Limb (tissue), 2 donors: Measurements from ENCODE around the gene LONP1.
"Not testable (repeated sequence)": the region's sequence is repeated elsewhere in the genome, so short reads cannot be mapped to it uniquely, and the experiment has no call there.

Experiments used
- DNase-seq, 2 donors: peaks; one replicate each; pipeline ENCODE4 v3.0.0-alpha.2; 2016; ENCODE audit errors: extremely low spot score in 2 of 2

The LONP1 gene

DNA sequence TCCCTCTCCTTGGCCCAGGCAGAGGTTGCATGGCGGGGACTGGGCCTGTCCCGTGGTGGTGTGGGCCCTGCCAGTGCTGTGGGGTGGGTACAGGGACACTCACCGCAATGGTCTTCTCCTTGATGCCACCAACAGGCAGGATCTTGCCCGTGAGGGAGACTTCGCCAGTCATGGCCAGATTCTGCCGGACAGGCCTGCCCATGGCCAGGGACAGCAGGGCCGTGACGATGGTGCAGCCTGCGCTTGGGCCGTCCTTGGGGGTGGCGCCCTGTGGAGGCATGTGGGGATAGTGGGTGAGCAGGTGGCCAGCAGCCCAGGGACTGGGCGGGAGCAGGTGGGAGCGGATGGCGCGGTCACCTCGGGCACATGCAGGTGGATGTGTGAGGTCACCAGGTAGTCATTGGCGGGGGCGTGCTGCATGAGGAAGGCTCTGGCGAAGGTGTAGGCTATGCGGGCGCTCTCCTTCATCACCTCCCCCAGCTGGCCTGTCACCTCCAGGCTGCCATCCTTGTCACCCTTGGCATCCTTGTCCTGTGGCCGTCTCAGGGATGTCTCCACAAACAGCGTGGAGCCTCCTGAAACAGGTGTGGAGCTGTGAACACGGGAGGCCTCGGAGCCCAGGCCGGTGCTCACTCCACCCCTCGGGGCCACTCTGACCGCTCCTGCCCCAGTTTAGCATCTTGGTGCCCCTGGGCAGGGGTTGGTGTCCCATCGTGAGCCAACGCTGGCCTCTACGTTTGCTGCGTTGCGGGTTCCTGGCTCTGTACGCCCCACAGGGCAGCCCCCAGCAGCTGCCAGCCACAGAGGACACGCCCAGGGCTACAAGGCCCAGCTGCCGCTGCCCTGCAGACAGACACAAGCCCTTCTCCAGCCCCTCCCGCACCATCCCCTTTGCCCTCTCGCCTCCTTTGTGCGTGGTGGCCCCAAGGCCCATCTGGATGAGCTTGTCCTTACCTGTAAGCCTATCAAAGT, 26.5 kb downstream of the LONP1 start:
- DNase-seq = no peak

DNA sequence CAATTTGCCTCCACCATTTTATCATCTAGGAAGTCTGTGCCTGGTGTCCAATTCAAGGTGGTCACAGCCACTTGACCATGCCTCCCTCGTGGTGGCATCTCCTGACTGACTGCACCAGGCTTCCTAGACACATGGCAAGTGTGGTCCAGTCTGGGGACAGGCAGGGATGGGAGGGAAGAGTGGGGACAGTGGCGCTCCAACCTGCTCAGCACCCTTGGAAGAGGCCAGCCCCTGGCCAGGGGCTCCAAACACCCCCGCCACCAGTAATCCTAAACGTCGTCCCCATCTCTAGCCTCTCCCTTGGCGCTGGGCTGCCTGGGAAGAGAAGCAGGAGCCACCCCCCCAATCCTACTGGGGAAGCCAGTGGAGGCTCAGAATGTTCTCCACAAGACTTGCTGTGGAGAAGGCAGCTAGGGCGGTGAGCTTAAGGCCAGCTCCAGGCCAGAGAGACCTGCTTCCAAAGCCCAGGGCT, 27.2 kb downstream of the LONP1 start:
- DNase-seq = no peak

DNA sequence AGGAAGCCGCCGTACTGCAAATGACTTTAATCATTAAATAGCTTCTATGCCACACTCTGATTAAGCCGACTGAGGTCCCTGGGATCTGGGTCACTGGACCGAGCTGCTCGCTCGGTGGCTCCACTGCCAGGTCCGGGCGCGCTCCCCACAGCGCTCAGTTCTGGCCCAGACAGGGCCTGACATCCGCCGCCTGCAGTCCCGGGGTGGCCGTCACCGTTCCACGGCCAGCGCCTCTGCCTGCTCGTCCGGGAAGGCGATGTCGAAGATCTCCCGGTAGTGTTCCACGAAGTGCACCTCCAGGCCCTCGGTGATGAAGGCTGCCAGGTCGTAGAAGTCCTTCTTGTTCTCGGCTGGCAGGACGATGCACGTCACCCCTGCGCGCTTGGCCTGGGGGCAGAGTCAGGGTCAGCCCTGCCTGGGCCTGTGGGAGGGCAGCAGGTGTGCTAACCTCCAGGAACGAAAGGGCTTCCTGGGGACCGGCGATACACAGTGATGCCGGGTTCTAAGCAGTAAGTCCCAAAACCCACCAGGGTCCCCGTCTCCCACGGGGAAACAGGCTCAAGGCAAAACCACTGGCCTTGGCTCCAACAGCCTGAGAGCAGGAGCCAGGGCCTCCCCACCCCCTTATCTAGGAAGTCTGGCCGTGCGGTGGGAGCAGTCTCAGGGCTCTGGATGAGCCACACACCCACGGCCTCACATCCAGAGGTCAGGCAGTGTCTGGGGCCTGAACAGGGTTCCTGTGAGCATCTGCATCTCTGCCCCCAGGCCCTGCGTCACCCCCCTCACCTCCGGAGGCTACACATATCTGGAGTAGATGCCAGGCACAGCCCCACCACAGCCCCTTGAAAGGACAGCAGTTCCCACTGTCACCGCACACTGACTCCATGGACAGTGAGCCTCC, 27.9 kb downstream of the LONP1 start:
- DNase-seq = no peak

- DNase-seq = peak; percentile 49 to 72
Measured at GRCh38 chr19:5690955-5691821, 28.8 kb downstream of the LONP1 start.

DNA sequence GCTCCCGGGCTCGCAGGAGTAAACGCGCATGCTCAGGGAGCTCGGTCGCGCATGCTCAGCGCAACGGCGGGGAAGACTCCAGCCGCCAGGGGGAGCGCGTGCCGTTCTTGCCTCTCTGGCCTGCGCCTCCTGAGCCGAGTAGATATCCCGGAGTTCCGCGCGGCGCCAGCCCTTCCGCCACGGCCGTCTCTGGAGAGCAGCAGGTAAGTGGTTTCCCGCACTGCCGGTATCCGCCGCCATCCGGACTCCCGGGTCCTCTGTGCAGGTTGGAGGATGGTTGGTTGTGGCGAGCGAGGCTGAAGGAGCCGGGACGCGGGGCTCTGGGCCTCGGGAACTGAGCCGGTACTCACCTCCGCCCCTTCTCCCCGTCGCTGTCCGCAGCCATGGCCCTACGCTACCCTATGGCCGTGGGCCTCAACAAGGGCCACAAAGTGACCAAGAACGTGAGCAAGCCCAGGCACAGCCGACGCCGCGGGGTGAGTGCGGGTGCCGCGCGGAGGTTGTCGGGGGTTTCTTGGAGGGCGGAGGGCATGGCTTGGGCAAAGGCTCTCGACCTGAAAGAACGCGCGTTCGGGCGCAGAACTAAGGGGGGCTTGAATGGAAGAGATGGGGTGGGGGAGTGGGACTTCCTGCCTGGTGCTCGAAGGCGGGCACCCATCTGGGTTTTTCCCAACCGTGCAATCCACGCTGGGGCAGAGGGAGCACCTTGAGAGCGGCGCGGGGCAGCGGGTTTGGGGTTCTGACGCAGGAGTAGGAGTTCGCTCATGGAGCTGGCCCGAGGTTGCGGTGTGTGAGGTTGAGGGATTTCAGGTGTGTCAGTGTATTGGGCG, 29.6 kb downstream of the LONP1 start, which contains the start of gene RPL36:
RPL36 (plus strand) TSS at position 171 of the 830 bp plus-strand sequence; CDS start at position 384, 213 bp downstream.
- peak; percentile 97 to 100 for DNase-seq

GRCh38 chr19:5688262-5688881, 31.6 kb downstream of the LONP1 start:
- DNase-seq = not testable (repeated sequence)

DNA sequence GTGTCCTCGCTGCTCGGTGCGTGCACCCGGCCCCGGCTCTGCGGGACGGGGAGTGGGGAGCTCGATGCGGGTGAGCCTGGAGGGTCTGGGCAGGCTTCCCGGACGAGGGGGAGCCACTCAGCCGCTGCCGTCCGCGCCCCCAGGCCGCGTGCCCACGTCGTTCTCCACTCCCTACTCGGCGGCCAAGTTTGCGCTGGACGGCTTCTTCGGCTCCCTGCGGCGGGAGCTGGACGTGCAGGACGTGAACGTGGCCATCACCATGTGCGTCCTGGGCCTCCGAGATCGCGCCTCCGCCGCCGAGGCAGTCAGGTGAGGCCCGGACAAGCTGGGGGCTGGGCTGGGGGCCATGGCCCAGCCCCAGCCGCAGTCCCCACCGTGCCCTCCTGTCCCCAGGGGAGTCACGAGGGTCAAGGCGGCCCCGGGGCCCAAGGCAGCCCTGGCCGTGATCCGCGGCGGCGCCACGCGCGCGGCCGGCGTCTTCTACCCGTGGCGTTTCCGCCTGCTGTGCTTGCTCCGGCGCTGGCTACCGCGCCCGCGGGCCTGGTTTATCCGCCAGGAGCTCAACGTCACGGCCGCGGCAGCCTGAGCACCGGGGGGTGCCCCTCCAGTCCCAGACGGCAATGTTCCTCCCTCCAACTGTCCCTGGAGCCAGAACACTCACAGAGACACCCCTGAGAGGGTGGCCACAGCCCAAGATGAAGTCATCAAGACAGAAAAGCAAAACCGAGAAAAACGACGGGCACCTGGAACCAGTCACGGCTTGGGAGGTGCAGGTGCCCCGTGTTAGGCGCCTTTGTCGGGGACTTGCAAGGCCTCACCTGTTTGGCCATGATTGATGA, 32.4 kb downstream of the LONP1 start:
- no peak for DNase-seq

GRCh38 chr19:5686647-5687359, 33.1 kb downstream of the LONP1 start:
- DNase-seq = peak; percentile 87 to 97

- no peak for DNase-seq
Measured at GRCh38 chr19:5686326-5686646, 33.7 kb downstream of the LONP1 start.

DNA sequence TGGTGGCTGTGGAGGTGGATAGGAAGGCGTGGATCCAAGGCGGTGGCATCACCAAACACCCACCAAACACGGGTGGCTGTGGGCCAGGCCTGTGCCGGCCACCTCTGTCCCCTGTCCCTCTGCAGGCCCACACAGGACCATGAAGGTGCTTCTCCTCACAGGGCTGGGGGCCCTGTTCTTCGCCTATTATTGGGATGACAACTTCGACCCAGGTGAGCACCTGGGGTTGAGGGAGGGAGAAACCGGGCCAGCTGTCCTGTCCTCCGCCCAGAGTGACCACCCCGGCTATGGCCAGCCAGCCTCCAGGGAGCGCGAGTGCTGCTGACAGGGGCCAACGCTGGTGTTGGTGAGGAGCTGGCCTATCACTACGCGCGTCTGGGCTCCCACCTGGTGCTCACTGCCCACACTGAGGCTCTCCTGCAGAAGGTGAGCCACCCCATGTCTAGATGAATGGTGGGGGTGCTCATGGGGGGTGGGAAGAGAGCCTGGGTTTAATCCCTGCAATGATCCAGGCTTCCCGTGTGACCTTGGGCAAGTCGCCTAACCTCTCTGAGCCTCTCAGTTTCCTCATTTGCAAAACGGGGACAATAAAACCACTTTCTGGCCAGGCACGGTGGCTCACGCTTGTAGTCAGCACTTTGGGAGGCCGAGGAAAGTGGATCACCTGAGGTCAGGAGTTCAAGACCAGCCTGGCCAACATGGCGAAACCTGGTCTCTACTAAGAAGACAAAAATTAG, 35.1 kb downstream of the LONP1 start:
- DNase-seq = no peak

DNA sequence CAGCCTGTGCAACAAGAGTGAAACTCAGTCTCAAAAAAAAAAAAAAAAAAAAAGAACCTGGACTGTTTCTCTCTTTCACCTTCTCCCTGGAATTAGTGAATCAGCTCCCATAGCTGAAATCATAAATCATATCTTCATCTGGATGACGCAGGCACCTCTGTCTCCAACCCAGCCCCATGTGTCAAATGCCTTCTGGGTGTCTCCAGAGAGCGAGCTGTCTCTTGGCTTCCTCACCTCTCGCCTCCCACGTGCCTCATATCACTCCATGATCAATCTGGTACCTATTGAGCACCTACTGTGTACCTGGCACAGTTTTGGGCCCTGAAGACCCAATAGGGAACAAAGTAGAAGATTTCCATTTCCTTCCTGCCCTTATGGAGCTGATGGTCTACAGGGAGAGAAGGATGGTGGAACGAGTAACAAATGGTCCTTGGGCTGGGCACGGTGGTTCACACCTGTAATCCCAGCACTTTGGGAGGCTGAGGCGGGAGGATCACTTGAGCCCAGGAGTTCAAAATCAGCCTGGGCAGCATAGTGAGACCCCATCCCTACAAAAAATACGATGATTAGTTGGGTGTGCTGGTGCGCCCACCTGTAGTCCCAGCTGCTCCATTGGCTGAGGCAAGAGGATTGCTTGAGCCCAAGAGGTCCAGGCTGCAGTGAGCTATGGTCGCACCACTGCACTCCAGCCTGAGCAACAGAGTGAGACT, 36.6 kb downstream of the LONP1 start:
- no peak for DNase-seq

GRCh38 chr19:5682107-5682482, 37.9 kb downstream of the LONP1 start:
- no peak for DNase-seq

- no peak for DNase-seq
Measured at GRCh38 chr19:5681391-5682106, 38.4 kb downstream of the LONP1 start.

- DNase-seq = peak; percentile 98 to 99
Measured at GRCh38 chr19:5680437-5681368, 39.2 kb downstream of the LONP1 start, which contains the start of the genes HSD11B1L and MICOS13. Gene HSD11B1L (plus strand): TSS chr19:5681027. CDS start chr19:5684833, 3,806 bp downstream. Gene MICOS13 (minus strand): TSS chr19:5680516. CDS start chr19:5680486, 30 bp downstream.

GRCh38 chr19:5680084-5680436, 39.9 kb downstream of the LONP1 start:
- DNase-seq = no peak
